Stimulated activated CD8-positive, alpha-beta memory T cell treated with anti-CD3 and anti-CD28 coated beads, Interleukin-4, amount 100 ng/mL, for 48 hours (primary cell): ENCODE results near the gene CDH3.
"Not testable (repeated sequence)": the region's sequence is repeated elsewhere in the genome, so short reads cannot be mapped to it uniquely, and the experiment has no call there.

ENCODE experiments used
- DNase-seq: peaks from one replicate; pipeline ENCODE4 v3.0.0-alpha.2; 2020

CDH3 gene

DNA sequence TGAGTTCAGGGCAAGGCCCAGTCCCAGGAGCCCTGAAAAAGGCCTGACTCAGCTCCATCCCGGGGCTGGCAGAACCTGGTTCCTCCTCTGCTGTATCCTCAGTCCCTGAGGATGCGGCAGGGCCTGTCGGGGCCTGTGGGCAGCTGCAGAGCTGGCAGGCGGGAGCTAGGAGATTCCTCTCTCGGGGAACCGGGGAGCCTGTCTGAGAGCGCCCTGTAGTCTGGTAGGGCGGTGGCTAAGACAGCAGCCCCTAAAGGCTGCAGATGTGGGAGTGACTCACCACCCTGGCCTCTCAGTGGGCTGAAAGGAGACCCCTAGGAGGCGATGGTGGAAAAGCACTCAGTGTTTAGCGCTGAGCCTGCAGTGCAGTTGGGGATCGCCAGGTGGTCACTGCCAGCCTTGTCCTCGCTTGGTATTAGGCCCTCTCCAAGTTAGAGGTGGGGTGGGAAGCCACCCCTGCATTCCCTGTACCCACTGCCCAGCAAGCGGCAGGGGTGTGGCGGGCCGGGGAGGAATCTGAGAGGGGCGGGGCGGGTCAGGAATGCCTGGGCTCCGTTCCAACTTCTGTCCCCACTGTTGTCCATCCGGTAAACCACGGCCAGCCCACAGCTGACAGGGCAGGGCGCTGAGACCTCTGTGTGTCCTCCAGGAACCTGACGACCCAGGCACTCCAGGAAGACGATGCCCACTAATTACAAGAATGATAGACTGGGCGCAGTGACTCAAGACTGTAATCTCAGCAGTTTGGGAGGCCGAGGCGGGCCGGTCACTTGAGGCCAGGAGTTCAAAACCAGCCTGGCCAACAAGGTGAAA, 62.4 kb downstream of the CDH3 start:
- DNase-seq: no peak

DNA sequence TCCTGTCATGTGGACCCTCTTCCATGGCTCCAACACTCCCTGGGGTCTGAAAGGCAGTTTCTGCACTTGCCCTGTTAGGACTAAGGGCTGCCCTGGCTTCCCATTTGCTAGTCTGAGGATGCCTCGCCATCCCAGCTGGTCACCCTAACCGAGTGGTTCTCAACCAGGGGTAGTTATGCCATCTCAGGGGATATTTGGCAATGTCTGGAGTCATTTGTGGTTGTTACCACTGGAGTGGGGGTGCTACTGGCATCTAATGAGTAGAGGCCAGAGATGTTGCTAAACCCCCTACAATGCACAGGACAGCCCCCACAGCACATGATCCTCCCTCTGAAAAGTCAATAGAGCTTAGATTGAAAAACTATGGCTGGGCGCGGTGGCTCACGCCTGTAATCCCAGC, 65.1 kb downstream of the CDH3 start:
- no peak for DNase-seq

DNA sequence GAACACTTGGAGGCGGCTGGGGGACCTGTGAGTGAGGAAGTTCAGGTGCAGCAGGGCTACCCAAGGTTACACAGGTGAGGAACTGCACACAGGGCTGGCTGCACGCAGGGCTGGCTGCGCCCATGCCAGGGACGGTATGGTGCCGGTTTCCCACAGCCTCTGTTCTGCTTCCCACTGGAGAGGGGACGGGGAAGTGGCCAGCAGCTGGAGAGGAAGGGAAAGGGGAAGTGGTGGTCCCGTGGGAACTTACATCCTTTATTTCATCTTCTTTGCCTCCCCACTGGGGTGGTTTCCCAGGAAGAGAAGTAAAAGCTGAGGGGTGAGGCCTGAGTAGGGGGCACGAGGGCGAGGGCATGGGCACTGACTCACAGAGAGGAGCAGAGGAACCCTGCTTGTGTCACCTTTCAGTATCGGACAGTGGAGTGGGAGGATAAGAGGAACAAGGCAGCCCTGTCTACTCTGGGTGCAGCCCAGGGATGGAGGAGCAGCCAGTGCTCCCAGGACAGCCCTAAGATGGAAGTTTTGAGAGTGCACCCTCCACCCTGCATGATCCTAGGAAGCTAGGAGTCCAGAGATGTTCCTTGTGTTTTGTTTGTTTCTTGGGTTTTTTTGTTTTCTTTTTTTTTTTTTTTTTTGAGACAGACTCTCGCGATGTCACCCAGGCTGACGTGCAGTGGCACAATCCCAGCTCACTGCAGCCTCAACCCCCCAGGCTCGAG, 66.5 kb downstream of the CDH3 start:
- peak; percentile 32 for DNase-seq

DNA sequence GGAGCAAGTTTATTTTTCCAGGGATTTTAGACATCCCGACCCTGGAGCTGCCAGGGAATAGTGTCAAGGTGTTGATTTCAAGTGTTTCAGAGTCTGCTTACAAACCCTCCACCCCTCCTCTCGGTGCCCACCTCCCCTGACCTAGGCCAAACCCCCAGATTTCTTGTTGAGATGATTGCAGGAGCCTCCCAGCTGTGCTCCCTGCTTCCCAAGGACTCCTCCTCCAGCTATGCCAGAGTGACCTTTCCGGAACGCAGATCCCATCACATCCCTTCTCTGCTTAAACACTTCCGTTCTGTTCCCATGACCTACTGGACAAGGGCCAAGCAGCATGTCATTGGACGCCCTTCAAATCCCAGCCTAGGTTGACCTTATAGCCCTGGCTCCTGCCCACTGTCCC, 68.3 kb downstream of the CDH3 start:
- no peak for DNase-seq

DNA sequence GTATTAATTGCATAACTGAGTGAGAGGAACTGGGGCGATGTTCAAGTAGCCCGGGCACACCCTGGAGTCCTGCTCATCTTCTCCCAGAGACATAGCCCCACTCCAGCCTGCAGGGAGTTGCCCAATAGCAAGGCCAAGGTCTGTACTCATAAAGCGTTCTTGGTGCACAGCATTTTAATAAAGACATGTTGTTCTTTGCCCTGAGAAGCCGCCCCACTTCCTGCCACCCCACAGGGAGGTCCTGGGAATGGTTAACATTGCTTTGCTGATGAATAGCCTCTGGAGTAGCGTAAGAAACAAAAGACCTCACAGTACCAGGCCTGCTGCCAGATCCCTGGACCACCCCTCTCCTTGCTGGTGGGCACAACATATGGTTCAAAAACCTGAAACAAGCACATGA, 70.4 kb downstream of the CDH3 start:
- DNase-seq: no peak

DNA sequence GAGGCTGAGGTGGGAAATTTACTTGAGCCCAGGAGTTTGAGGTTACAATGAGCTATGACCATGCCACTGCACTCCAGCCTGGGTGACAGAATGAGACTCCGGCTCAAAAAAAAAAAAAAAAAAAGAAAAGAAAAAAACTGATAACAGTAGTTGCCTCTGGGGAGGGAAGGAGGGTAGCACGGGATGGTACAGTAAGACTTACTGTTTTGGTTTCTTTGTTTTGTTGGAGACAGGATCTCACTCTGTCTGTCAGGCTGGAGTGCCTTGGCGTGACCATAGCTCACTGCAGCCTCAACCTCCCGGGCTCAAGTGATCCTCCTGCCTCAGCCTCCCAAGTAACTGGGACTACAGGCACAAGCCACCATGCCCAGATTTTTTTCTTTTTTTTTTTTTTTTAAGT, 71.4 kb downstream of the CDH3 start:
- DNase-seq: not testable (repeated sequence)

DNA sequence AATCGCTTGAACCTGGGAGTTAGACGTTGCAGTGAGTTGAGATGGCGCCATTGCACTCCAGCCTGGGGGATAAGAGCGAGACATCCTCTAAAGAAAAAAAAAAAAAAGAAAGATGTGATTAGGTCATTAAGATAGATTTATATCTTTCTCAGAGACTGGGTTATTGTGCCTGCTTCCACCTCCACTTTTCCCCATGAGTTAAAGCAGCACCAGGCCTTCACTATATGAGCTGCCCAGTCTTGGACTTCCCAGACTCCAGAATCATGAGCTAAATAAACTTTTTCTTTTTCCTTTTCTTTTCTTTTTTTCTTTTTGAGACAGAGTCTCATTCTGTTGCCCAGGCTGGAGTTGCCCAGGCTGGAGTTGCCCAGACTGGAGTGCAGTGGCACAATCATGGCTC, 72.6 kb downstream of the CDH3 start:
- no peak for DNase-seq

DNA sequence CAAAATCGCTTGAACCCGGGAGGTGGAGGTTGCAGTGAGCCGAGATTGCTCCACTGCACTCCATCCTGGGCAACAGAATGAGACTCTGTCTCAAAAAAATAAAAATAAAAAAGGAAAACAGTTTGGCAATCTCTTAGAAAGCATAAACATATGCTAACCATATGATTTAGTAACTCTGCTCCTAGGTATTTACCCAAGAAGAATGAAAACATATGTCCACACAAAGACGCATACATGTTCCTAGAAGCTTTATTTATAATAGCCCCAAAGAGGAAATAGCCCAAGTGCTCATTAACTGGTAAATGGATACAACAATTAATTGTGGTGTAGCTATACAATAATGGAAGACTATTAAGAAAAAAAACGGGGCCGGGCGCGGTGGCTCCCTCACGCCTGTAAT, 73.5 kb downstream of the CDH3 start:
- DNase-seq: no peak

DNA sequence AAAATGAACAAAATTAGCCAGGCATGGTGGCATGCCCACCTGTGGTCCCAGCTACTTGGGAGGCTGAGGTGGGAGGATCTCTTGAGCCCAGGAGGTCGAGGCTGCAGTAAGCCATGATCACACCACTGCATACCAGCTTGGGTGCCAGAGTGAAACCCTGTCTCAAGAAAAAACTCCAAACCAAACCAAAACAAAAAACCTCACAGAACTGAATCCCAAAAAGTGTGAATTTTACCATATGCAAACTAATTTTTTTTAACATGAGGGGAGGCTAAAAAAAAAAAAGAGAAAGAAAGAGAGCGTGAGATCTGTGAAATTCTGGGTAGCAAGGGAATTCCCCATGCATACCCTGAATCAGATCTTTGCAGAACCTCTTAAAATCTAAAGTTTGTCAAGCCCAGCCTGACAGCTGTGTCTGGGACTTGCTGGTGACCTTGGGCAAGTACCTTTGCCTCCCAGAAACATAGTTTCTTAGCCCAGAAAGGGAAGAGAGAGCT, 74.9 kb downstream of the CDH3 start:
- DNase-seq: no peak

DNA sequence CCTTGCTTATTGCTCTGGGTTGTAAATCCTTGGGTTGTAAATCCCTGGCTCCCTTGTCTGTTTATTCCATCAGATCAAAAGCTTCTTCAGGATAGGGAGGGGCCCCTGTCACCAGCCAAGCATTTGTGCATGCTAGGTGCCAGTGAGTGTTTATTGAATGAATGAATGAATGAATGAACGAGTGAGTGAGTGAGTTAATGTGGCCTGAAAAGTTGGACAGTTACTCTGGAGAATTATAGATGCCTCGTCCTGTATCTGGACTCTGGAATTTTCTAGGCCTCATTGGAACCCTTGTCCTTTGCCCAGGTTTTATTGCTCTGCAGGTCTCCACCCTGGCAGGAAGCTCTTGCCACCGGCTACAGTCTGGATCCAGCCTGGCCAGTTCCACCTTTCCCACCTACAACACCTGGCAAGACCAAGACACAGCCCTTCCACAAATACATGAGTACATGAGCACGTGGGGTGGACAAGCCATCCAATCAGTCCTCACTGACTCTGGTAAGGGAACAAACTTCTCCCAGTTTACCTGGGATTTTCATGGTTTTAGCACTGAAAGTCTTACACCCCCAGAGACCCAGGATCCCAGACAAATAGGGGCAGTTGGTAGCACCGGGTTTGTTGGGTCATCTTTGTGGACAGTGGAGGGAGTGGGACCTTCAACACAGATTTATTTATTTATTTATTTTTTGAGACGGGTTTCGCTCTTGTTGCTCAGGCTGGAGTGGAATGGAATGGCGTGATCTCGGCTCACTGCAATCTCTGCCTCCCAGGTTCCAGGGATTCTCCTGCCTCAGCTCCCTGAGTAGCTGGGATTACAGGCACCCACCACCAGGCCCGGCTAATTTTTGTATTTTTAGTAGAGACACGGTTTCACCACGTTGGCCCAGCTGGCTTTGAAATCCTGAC, 77.3 kb downstream of the CDH3 start:
- DNase-seq: no peak

DNA sequence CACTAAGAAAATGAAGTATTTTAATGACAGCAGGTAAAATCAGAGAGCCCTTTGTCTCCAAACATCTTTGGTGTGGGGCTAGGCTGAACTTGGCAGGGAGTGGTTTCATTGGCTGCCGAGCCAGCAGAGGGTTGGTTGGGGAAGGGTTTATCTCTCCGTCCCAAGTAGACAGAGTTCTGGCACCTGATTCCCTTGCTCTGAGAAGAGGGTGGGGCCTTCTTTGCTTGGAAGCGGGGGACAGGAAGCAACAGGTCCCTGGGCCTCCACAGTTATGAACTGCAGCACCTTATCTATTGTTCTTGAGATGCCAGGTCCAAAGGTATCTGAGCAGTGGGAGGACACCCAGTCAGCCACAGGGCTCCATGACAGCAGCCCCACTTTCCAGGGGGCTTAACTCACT, 79.7 kb downstream of the CDH3 start:
- no peak for DNase-seq

DNA sequence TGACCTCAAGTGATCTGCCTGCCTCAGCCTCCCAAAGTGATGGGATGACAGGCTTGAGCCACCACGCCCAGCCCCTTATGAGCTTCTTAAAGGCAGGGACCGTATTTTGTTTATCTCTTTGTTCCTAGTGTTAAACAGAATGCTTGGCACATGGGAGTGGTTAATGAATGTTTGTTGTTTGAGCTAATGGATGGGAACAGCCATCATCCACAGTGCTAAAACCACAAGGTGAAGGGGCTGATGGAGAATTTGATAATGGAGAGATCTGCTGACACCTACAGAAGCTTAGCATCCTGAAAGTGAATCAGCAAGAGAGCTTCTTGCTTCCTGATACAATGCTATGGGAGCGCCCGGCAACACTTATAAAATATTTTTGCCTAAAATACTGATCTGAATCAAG, 83.4 kb downstream of the CDH3 start:
- no peak for DNase-seq

DNA sequence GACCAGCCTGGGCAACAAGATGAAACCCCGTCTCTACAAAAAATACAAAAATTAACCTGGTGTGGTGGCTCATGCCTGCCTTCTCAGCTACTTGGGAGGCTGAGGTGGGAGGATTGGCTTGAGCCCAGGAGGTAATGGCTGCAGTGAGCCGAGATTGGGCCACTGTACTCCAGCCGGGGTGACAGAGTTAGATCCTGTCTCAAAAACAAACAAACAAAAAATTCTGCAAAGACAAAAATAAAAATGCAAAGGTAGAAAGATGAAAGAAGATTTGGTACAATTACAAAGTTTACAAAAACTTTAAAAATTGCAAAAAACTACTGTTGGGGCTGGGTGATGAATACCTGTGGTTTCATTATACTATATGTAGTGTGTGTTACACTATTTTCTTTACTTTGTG, 86.5 kb downstream of the CDH3 start:
- no peak for DNase-seq

DNA sequence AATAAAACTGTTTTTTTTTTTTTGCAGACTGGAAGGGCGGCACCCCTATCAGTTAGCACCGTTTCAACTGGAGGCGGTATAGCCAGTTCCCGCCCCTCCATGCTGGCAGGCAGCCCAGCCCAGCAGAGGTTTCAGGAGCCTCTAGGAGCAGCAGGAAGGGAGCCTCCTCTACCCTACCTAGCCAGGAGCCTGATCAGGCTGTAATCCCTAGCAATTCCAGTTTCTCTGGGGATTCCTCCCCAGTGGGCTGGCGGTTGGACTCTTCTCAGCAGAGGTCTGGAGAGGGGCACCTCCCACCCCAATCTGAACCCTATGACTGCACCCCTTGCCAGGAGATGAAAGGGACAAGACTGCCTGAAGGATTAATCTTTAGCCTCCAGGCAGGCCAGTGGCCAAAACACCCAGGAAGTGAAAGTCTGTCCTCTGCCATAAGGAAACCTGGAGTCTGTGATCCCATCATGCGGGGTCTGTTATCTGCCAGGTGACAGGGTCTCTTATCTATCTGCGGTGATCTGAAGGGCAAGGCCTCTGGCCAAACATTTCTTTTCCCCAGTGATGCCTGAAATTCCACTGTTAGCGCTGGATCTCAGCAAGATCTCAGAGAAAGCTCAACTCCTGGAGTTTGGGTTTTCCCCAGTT, 87.1 kb downstream of the CDH3 start:
- DNase-seq: no peak

DNA sequence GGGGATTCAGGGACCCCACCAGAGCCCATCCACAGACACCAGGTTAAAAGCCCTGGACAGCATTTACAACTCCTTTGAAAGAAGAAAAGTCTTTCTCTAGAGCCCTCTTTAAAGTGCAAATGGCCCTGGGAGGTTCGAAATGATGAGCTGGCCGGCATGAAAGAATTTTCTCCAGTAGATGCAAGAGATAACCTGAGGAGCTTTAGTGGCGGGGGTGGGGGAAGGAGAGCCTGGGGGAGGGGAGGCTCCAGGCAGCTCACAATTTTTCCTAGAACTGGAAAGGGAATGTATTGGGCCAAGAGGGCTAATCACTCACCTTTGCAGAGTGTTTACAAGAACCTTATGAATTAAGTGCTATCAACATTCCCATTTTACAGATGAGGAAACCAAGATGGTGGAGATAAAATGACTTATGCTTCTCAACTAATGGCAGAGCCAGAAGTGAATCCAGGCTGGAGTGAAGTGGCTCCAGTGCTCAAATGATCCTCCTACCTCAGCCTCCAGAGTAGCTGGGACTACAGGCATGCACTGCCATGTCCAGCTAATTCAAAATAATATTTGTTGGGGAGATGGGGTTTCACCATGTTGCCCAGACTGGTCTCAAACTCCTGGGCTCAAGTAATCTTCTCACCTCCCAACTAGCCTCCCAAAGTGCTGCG, 87.8 kb downstream of the CDH3 start:
- no peak for DNase-seq

DNA sequence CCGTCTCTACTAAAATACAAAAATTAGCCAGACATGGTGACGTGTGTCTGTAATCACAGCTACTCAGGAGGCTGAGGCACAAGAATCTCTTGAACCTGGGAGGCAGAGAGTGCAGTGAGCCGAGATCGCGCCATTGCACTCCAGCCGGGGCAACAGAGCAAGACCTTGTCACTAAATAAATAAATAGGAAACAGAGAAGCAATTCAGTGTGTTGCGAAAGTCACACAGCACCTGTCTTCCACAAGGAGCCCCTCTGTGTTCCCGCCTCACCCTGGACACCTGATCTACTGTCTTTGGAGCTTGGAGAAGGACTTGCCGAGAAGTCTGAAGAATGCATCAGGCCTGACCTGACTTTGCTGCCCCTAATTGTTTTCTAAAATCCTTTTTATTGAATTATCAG, 88.5 kb downstream of the CDH3 start:
- no peak for DNase-seq

DNA sequence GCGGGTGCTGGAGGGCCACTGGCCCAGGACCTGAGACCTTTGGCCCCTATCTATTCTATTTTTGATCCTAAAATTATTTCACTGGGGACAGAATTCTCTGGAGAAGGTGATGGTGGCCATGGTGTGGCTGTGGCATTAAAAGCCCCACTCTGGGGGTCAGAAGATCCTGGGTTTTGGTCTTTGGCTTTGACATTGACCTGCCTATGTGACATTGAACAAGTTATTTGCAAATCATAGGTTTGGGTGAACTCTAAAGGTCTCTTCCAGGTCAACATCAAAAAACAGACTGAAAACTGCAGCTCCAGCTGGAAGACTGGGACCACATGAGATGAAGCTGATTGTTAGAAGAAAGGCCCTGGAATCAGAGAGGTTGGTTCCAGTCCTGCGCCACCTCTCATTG, 89.7 kb downstream of the CDH3 start:
- no peak for DNase-seq

DNA sequence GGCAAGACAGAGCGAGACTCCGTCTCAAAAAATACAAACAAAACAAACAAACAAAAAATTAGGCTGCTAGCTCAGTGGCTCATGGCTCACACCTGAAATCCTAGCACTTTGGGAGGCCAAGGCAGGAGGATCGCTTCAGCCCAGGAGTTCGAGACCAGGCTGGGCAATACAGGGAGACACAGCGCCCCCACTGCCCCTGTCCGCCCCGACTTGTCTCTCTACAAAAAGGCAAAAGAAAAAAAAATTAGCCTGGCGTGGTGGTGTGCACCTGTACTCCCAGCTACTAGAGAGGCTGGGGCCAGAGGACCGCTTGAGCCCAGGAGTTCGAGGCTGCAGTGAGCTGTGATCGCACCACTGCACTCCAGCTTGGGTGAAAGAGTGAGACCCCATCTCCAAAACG, 91.5 kb downstream of the CDH3 start:
- DNase-seq: no peak

DNA sequence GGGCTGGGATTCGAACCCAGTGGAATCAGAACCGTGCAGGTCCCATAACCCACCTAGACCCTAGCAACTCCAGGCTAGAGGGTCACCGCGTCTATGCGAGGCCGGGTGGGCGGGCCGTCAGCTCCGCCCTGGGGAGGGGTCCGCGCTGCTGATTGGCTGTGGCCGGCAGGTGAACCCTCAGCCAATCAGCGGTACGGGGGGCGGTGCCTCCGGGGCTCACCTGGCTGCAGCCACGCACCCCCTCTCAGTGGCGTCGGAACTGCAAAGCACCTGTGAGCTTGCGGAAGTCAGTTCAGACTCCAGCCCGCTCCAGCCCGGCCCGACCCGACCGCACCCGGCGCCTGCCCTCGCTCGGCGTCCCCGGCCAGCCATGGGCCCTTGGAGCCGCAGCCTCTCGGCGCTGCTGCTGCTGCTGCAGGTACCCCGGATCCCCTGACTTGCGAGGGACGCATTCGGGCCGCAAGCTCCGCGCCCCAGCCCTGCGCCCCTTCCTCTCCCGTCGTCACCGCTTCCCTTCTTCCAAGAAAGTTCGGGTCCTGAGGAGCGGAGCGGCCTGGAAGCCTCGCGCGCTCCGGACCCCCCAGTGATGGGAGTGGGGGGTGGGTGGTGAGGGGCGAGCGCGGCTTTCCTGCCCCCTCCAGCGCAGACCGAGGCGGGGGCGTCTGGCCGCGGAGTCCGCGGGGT, 92.1 kb downstream of the CDH3 start, which contains the start of gene CDH1:
Gene CDH1 (plus strand): TSS at position 247 of the 684 bp plus-strand sequence. CDS start 124 bp downstream, at position 371.
- DNase-seq: peak; percentile 46

DNA sequence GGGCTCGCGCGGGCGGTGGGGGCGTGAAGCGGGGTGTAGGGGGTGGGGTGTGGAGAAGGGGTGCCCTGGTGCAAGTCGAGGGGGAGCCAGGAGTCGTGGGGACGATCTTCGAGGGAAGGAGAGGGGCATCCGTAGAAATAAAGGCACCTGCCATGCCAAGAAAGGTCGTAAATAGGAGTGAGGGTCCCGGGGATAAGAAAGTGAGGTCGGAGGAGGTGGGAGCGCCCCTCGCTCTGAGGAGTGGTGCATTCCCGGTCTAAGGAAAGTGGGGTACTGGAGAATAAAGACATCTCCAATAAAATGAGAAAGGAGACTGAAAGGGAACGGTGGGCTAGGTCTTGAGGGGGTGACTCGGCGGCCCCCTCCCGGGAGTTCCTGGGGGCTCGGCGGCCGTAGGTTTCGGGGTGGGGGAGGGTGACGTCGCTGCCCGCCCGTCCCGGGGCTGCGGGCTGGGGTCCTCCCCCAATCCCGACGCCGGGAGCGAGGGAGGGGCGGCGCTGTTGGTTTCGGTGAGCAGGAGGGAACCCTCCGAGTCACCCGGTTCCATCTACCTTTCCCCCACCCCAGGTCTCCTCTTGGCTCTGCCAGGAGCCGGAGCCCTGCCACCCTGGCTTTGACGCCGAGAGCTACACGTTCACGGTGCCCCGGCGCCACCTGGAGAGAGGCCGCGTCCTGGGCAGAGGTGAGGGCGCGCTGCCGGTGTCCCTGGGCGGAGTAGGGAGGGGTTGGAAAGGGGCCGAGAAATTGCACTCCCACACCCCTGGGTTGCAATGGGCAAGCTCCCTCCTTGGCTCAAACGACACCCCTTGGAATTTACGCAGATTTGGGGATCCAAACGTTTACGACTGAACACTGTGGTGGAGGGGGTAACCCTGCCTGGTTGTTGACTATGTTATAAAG, 92.9 kb downstream of the CDH3 start:
- DNase-seq: no peak
